Measurements from ENCODE around the gene C2orf72.

DNA sequence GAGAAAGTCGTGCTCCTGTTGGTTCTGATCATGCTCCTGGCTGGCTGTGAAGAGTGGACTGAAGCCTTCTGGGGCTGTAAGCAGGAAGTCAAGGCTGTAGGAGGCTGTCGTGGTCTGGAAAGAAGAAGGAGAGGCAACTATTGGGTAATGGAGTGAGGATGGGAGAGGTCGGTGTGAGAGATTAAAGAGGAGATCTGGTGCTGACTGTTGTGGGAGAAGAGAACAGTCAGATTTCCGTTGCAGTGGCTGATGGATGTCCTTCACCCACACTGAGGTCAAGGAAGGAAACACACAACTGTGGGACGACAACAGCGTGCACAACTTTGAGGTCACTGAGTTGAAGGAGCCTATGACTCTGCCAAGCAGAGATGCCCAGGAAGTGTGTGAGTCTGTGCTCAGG is 16.5 kb downstream of the C2orf72 start:
- TF ChIP-seq POLR2A (IDR thresholded peaks at IDR 0.05; ENCODE audit: extremely low read depth, insufficient read length), result no peak
- TF ChIP-seq, protein P1, sequence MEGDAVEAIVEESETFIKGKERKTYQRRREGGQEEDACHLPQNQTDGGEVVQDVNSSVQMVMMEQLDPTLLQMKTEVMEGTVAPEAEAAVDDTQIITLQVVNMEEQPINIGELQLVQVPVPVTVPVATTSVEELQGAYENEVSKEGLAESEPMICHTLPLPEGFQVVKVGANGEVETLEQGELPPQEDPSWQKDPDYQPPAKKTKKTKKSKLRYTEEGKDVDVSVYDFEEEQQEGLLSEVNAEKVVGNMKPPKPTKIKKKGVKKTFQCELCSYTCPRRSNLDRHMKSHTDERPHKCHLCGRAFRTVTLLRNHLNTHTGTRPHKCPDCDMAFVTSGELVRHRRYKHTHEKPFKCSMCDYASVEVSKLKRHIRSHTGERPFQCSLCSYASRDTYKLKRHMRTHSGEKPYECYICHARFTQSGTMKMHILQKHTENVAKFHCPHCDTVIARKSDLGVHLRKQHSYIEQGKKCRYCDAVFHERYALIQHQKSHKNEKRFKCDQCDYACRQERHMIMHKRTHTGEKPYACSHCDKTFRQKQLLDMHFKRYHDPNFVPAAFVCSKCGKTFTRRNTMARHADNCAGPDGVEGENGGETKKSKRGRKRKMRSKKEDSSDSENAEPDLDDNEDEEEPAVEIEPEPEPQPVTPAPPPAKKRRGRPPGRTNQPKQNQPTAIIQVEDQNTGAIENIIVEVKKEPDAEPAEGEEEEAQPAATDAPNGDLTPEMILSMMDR (IDR thresholded peaks at IDR 0.05; ENCODE audit: low read depth, low read length), result no peak
- TF ChIP-seq MYC (IDR thresholded peaks at IDR 0.05; ENCODE audit: low read depth, low read length), result no peak
- TF ChIP-seq, protein P2, sequence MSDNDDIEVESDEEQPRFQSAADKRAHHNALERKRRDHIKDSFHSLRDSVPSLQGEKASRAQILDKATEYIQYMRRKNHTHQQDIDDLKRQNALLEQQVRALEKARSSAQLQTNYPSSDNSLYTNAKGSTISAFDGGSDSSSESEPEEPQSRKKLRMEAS (IDR thresholded peaks at IDR 0.05; ENCODE audit: low read depth, low read length), result no peak

All from NB4 (cell line).